CD8-positive, alpha-beta memory T cell (primary cell): Measurements from ENCODE around the gene SENP3. TPM values are rescaled to one million over a fixed set of nuclear protein-coding genes. Genes with fewer than 3 reads are reported as not detected.
A peak's percentile ranks its signal among the peaks of the same experiment; 100 is the strongest.

Experiments used
- CTCF ChIA-PET: fragments of 350-600 bp; sonication (Branson Sonifier 250); formaldehyde crosslinking; loops from one replicate; lab custom pipeline; 2021; ENCODE audit warnings: antibody characterized with exemption; lab: Charles Lee
- POLR2A ChIA-PET: fragments of 350-600 bp; sonication (Branson Sonifier 250); formaldehyde crosslinking; loops from one replicate; lab custom pipeline; 2021; ENCODE audit warnings: antibody characterized with exemption; lab: Charles Lee
- DNase-seq, 5 donors: peaks; one replicate each; pipeline versions ENCODE4 v3.0.0 to v3.0.0-alpha.2; 2020 to 2022; ENCODE audit warnings: mixed read lengths in 1 of 5
- H3K27ac ChIP-seq: one replicate; pipeline ENCODE4 v1.7.0; 2013; ENCODE audit warnings: low read depth, mild to moderate bottlenecking, low read length, moderate library complexity
- H3K27me3 ChIP-seq: 2 replicates; pipeline ENCODE4 v1.7.0; 2013; ENCODE audit warnings: low read length, mild to moderate bottlenecking; ENCODE audit not compliant: insufficient read depth, poor library complexity, severe bottlenecking
- H3K36me3 ChIP-seq: 2 replicates; pipeline ENCODE4 v1.7.0; 2013; ENCODE audit warnings: mild to moderate bottlenecking, low read length, moderate library complexity; ENCODE audit not compliant: insufficient read depth
- H3K4me1 ChIP-seq: 2 replicates; pipeline ENCODE4 v1.7.0; 2013; ENCODE audit warnings: mild to moderate bottlenecking, low read length, moderate library complexity; ENCODE audit not compliant: insufficient read depth
- H3K4me3 ChIP-seq: 2 replicates; pipeline ENCODE4 v1.7.0; 2013; ENCODE audit warnings: mild to moderate bottlenecking, low read length
- H3K9me3 ChIP-seq: 2 replicates; pipeline ENCODE4 v1.7.0; 2013; ENCODE audit warnings: mild to moderate bottlenecking, low read length
- H3K27ac Mint-ChIP-seq, 8 donors: one replicate each; pipeline ENCODE4 v1.8.0; 2020 to 2021; ENCODE audit warnings: mixed read lengths in 8 of 8, mild to moderate bottlenecking in 6 of 8, inconsistent platforms in 3 of 8, moderate library complexity in 3 of 8
- H3K27me3 Mint-ChIP-seq, 2 donors: one replicate each; pipeline ENCODE4 v1.8.0; 2020 to 2021; ENCODE audit warnings: mixed read lengths in 2 of 2, mild to moderate bottlenecking in 1 of 2, moderate library complexity in 1 of 2
- H3K36me3 Mint-ChIP-seq, 3 donors: one replicate each; pipeline ENCODE4 v1.8.0; 2020 to 2021; ENCODE audit warnings: mixed read lengths in 3 of 3, inconsistent platforms in 1 of 3, mild to moderate bottlenecking in 1 of 3
- H3K4me1 Mint-ChIP-seq, 3 donors: one replicate each; pipeline ENCODE4 v1.8.0; 2020 to 2021; ENCODE audit warnings: mixed read lengths in 3 of 3, inconsistent platforms in 1 of 3, mild to moderate bottlenecking in 1 of 3
- H3K4me3 Mint-ChIP-seq, 7 donors: one replicate each; pipeline ENCODE4 v1.8.0; 2020 to 2021; ENCODE audit warnings: mixed read lengths in 7 of 7, mild to moderate bottlenecking in 6 of 7, moderate library complexity in 4 of 7, inconsistent platforms in 2 of 7
- H3K9me3 Mint-ChIP-seq, 5 donors: one replicate each; pipeline ENCODE4 v1.8.0; 2020 to 2022; ENCODE audit warnings: mixed read lengths in 5 of 5, mild to moderate bottlenecking in 3 of 5, moderate library complexity in 2 of 5, inconsistent platforms in 1 of 5
- polyA plus RNA-seq: library from polyadenylated mRNA; unstranded; fragments of 300-500 nt; fragmentation: Illumina TruSeq; gene quantifications from one replicate; pipeline ENCODE4 v1.2.3, GENCODE V29; 2021
- total RNA-seq, 2 experiments: library from RNA; stranded (reverse); gene quantifications; one replicate each; pipeline ENCODE4 v1.2.3, GENCODE V29; 2021

Gene SENP3
- total and polyA plus RNA-seq, 3 experiments from 2014 or later: 12.0 to 121 (median 111) TPM

DNA sequence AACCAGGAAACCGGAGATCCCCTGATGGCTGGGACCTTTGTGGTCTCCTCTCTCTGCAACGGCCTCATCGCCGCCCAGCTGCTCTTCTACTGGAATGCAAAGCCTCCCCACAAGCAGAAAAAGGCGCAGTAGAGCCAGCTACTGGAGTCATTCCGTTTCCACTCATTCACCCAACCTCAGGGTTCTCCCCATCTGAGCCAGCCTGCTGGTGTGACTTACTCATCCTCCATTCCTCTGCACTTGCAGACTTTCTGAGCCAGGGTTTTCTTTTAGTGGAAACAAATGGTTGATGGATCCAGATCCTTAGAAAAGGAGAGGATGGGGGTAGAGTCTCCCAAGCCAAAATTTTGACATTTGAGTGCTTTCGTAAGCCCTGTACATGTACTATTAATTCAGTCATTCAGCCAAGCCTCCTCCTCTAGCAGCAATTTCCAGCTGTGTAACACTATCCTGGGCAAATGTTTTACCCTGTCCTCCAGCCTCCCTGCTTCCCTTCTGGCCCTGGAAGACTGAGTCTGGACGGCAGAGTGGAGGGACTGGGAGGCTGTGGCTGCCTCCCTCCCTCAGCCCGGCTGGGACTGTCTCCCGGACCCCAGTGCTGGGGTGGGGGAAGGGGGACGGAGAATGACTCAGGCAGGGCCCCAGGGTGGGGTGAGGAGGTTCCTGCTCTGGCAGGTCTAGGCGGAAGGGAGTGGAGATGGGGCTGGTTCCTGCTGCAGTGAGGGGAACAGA, 25.9 kb downstream of the SENP3 start:
- Mint-ChIP-seq H3K27ac (peak overlapping the region in 5 of 8 donors; percentile 20 to 63 (median 50)), H3K4me3 (peak overlapping the region in 1 of 7 donors; percentile 71), H3K4me1 (peaks cover 20 to 26% (median 24%) of the 10 kb centered on the region in 3 donors), H3K27me3 (no peaks in the 10 kb centered on the region), H3K36me3 (peaks cover 0 to 48% (median 3%) of the 10 kb centered on the region in 3 donors), H3K9me3 (no peaks in the 10 kb centered on the region)
- no peaks in the 10 kb centered on the region for H3K27me3 ChIP-seq
- peaks cover 16% of the 10 kb centered on the region for H3K36me3 ChIP-seq
- no peak overlapping the region for H3K4me3 ChIP-seq
- POLR2A ChIA-PET: no interaction called here
- H3K4me1 ChIP-seq: peaks cover 20% of the 10 kb centered on the region
- CTCF ChIA-PET: interaction anchor here (1.2 kb wide), 1 partner anchor 100 kb away, joined by 3 read pairs; no protein-coding TSS in a partner anchor
- DNase-seq: no peak
- no peaks in the 10 kb centered on the region for H3K9me3 ChIP-seq
- H3K27ac ChIP-seq: peak overlapping the region; percentile 2

DNA sequence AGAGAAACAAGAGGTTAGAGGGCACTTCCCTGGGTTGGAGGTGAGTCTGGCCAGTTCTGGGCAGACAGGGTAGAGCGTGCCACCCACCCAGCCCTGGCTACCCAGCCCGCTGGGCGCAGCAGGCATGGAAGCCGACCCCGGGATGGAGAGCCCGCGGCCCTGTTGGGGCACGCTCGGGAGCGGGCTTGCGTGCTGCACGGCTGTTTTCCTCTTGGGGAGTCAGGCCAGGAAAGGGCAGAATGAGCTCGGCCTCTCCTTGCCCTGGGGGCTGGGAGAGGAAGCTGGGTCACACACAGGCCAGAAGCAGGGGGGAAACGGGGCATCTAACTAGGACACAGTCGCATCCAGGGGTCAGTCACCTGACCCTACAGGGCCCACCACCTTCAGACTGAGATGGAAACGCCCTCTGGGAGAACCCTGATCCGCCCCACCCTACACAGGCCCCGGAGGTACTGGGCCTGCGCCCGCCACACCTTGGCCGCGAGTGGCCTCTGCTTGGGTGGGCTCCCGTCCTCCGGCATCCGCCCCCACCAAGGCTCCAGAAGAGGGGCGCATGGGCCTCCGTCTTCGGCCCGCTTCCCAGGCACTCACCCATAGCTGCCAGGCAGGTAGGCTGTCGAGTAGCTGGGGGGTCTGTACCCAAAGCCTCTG, 27.0 kb downstream of the SENP3 start:
- DNase-seq: no peak
- Mint-ChIP-seq H3K27me3 (no peaks in the 10 kb centered on the region), H3K9me3 (no peaks in the 10 kb centered on the region), H3K4me3 (no peak overlapping the region), H3K27ac (peak overlapping the region in 1 of 8 donors; percentile 44), H3K4me1 (peaks cover 14 to 20% (median 19%) of the 10 kb centered on the region in 3 donors), H3K36me3 (peaks cover 7 to 54% (median 10%) of the 10 kb centered on the region in 3 donors)
- H3K4me1 ChIP-seq: peaks cover 11% of the 10 kb centered on the region
- H3K27ac ChIP-seq: peak overlapping the region; percentile 2
- peaks cover 26% of the 10 kb centered on the region for H3K36me3 ChIP-seq
- H3K4me3 ChIP-seq: no peak overlapping the region
- ChIA-PET POLR2A (interaction anchor here (0.6 to 1.7 kb wide), 4 partner anchors 15 to 543 kb away, joined by 3 to 12 read pairs (median 6); partner anchors contain the start of genes SENP3, TP53 and WRAP53), CTCF (interaction anchor here (0.8 to 2.9 kb wide), 21 partner anchors 9 to 235 kb away, joined by 3 to 18 read pairs (median 5); partner anchors contain the start of genes CD68, FXR2, SAT2 and TMEM102)
- H3K27me3 ChIP-seq: no peaks in the 10 kb centered on the region
- no peaks in the 10 kb centered on the region for H3K9me3 ChIP-seq

- CTCF ChIA-PET: interaction anchor here (0.8 to 2.9 kb wide), 25 partner anchors 9 to 236 kb away, joined by 3 to 18 read pairs (median 4); partner anchors contain the start of genes CD68, FXR2, SAT2 and TMEM102
Observed at GRCh38 chr17:7589204-7589868, 27.6 kb downstream of the SENP3 start.

GRCh38 chr17:7589891-7590691, 28.4 kb downstream of the SENP3 start, which contains the start of gene SOX15:
Gene SOX15 (minus strand): TSS chr17:7590094. CDS start chr17:7589676, 418 bp downstream.
- no peaks in the 10 kb centered on the region for H3K27me3 Mint-ChIP-seq
- H3K4me3 Mint-ChIP-seq: peak within 1 kb of the TSS in 1 of 7 donors; percentile 65
- no peaks in the 10 kb centered on the region for H3K27me3 ChIP-seq
- peaks cover 3 to 8% (median 5%) of the 10 kb centered on the region in 3 donors for H3K4me1 Mint-ChIP-seq
- H3K9me3 ChIP-seq: no peaks in the 10 kb centered on the region
- peak within 1 kb of the TSS in 3 of 8 donors; percentile 30 to 88 (median 83) for H3K27ac Mint-ChIP-seq
- peaks cover 38% of the 10 kb centered on the region for H3K36me3 ChIP-seq
- no peak within 1 kb of the TSS for H3K27ac ChIP-seq
- H3K4me1 ChIP-seq: peaks cover under 1% of the 10 kb centered on the region
- peaks cover 14 to 60% (median 18%) of the 10 kb centered on the region in 3 donors for H3K36me3 Mint-ChIP-seq
- H3K4me3 ChIP-seq: no peak within 1 kb of the TSS
- no peaks in the 10 kb centered on the region for H3K9me3 Mint-ChIP-seq
- DNase-seq: no peak
- ChIA-PET CTCF (interaction anchor here (0.8 to 2.9 kb wide), 20 partner anchors 10 to 154 kb away, joined by 3 to 18 read pairs (median 5); partner anchors contain the start of genes CD68, FXR2, TMEM102 and TNFSF13), POLR2A (interaction anchor here (1.1 to 1.7 kb wide), 4 partner anchors 16 to 97 kb away, joined by 4 to 12 read pairs (median 6); partner anchors contain the start of genes FXR2, SENP3, TP53 and WRAP53)

More at GRCh38 chr17:7589204-7589868, 27.6 kb downstream of the SENP3 start:
- no peak overlapping the region for H3K4me3 ChIP-seq
- peak; percentile 37 to 76 (median 47) for DNase-seq
- no peak overlapping the region for H3K27ac ChIP-seq
- Mint-ChIP-seq H3K27ac (peak overlapping the region in 1 of 8 donors; percentile 83), H3K9me3 (no peaks in the 10 kb centered on the region), H3K4me3 (peak overlapping the region in 1 of 7 donors; percentile 65), H3K27me3 (no peaks in the 10 kb centered on the region), H3K36me3 (peaks cover 14 to 57% (median 16%) of the 10 kb centered on the region in 3 donors), H3K4me1 (peaks cover 7 to 13% (median 12%) of the 10 kb centered on the region in 3 donors)
- no peaks in the 10 kb centered on the region for H3K27me3 ChIP-seq
- peaks cover 8% of the 10 kb centered on the region for H3K4me1 ChIP-seq
- POLR2A ChIA-PET: interaction anchor here (0.6 to 1.7 kb wide), 5 partner anchors 15 to 544 kb away, joined by 3 to 12 read pairs (median 6); partner anchors contain the start of genes FXR2, SENP3, TP53 and WRAP53
- H3K9me3 ChIP-seq: no peaks in the 10 kb centered on the region
- H3K36me3 ChIP-seq: peaks cover 33% of the 10 kb centered on the region

DNA sequence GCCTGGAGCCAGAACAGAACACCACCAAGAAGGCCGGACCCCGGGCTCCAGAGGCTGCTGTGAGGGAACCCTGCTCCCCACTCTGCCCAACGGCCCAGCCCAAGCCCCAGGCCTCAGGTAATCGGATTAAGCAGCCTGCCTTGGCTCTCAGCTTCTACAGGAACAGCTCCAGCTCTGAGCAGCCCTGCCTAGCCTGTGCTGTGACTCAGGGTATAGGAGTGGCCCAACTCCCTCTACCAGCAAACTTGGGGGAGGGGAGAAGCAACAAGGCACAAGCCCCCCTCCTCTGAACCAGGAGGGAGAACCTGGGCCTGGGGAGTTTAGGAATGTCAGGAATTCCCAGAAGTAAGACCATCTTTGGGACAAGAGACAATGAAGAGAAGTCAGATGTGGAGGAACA, 29.0 kb downstream of the SENP3 start:
- Histone ChIP-seq H3K9me3 (no peaks in the 10 kb centered on the region), H3K4me3 (no peak overlapping the region), H3K27me3 (no peaks in the 10 kb centered on the region), H3K4me1 (no peaks in the 10 kb centered on the region), H3K36me3 (peaks cover 44% of the 10 kb centered on the region), H3K27ac (no peak overlapping the region)
- DNase-seq: no peak
- Mint-ChIP-seq H3K4me1 (peaks cover under 1 to 4% (median 1%) of the 10 kb centered on the region in 3 donors), H3K9me3 (no peaks in the 10 kb centered on the region), H3K4me3 (no peak overlapping the region), H3K27ac (peak overlapping the region in 4 of 8 donors; percentile 29 to 88 (median 42)), H3K27me3 (no peaks in the 10 kb centered on the region), H3K36me3 (peaks cover 14 to 66% (median 18%) of the 10 kb centered on the region in 3 donors)
- CTCF ChIA-PET: interaction anchor here (0.8 to 2.9 kb wide), 6 partner anchors 30 to 155 kb away, joined by 3 to 18 read pairs (median 10); partner anchors contain the start of genes TMEM102, TP53 and WRAP53
- POLR2A ChIA-PET: no interaction called here

DNA sequence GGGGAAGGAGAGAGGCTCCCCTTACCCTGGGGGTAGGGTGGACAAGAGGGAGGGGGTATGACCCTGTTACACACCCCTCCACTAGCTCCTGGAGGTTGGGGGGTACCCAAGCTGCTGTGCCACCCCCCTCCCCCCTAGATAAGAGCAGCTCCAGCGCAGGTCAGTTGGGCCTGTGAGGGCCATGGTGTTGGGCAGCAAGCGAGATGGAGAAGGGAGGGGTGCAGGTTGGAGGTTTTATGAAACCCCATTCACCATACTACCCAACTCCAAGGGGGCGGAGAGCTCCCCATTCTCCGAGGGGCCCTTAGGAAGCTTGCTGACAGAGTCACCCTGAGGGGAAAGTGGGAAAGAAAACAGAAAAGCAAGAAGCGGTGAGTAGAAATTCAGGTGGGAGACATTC, 29.9 kb downstream of the SENP3 start:
- Histone ChIP-seq H3K27ac (no peak overlapping the region), H3K4me3 (no peak overlapping the region), H3K4me1 (no peaks in the 10 kb centered on the region), H3K27me3 (no peaks in the 10 kb centered on the region), H3K9me3 (no peaks in the 10 kb centered on the region), H3K36me3 (peaks cover 46% of the 10 kb centered on the region)
- Mint-ChIP-seq H3K27ac (no peak overlapping the region), H3K9me3 (no peaks in the 10 kb centered on the region), H3K36me3 (peaks cover 14 to 75% (median 18%) of the 10 kb centered on the region in 3 donors), H3K4me1 (peaks cover 0 to 3% (median 0%) of the 10 kb centered on the region in 3 donors), H3K27me3 (no peaks in the 10 kb centered on the region), H3K4me3 (no peak overlapping the region)
- POLR2A ChIA-PET: no interaction called here
- CTCF ChIA-PET: no interaction called here
- no peak for DNase-seq
